Fibroblast of the aortic adventitia (primary cell): Measurements from ENCODE around the gene RTEL1. TPM values are rescaled to one million over a fixed set of nuclear protein-coding genes. Genes with fewer than 3 reads are reported as not detected.

Experiments used
- DNase-seq: peaks from one replicate; pipeline ENCODE4 v3.0.0-alpha.2; 2010; ENCODE audit warnings: low read depth
- H3K4me3 ChIP-seq: 2 replicates; pipeline ENCODE4 v1.5.1; 2011; ENCODE audit warnings: low read depth, mild to moderate bottlenecking, control low read depth, low read length, moderate library complexity
- total RNA-seq: library from RNA; depleted of rRNA; stranded (reverse); fragments of >200 nt; gene quantifications from 2 replicates; pipeline ENCODE4 v1.2.3, GENCODE V29; 2012; ENCODE audit warnings: low replicate concordance
- TF ChIP-seq, protein P1 (sequence below): IDR thresholded peaks from 2 replicates; pipeline ENCODE4 v1.5.1; 2011; ENCODE audit warnings: mild to moderate bottlenecking, low read length, control low read depth, inconsistent platforms; ENCODE audit not compliant: insufficient read depth

Gene RTEL1
- total RNA-seq, 1 donor: 17.3 TPM

DNA sequence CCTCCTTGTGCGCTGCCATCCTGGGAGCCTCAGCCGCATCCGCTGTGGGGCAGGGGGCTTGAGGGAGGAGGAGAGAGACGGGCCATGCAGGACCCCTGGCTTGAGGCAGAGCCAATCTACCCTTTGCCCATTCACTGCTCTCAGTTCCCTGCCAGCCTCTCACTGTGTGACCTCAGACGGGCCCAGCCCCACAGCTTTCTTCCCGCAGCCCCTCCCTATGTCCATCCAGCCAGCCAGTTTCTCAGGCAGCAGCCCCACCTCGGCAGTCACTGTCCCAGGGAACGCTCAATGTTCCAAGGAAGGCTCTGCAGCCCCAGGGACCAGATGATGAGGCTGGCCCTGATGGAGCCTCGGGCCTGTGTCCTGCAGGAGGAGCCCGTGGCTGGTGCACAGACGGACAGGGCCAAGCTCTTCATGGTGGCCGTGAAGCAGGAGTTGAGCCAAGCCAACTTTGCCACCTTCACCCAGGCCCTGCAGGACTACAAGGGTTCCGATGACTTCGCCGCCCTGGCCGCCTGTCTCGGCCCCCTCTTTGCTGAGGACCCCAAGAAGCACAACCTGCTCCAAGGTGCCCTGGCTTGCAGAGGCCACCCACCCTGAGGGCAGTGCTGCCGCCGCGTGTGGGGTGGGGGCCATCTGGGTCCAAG, 34.4 kb downstream of the RTEL1 start:
- H3K4me3 ChIP-seq: no peak overlapping the region
- DNase-seq: peak; percentile 13
- TF ChIP-seq, protein P1, sequence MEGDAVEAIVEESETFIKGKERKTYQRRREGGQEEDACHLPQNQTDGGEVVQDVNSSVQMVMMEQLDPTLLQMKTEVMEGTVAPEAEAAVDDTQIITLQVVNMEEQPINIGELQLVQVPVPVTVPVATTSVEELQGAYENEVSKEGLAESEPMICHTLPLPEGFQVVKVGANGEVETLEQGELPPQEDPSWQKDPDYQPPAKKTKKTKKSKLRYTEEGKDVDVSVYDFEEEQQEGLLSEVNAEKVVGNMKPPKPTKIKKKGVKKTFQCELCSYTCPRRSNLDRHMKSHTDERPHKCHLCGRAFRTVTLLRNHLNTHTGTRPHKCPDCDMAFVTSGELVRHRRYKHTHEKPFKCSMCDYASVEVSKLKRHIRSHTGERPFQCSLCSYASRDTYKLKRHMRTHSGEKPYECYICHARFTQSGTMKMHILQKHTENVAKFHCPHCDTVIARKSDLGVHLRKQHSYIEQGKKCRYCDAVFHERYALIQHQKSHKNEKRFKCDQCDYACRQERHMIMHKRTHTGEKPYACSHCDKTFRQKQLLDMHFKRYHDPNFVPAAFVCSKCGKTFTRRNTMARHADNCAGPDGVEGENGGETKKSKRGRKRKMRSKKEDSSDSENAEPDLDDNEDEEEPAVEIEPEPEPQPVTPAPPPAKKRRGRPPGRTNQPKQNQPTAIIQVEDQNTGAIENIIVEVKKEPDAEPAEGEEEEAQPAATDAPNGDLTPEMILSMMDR: peak; percentile 17

DNA sequence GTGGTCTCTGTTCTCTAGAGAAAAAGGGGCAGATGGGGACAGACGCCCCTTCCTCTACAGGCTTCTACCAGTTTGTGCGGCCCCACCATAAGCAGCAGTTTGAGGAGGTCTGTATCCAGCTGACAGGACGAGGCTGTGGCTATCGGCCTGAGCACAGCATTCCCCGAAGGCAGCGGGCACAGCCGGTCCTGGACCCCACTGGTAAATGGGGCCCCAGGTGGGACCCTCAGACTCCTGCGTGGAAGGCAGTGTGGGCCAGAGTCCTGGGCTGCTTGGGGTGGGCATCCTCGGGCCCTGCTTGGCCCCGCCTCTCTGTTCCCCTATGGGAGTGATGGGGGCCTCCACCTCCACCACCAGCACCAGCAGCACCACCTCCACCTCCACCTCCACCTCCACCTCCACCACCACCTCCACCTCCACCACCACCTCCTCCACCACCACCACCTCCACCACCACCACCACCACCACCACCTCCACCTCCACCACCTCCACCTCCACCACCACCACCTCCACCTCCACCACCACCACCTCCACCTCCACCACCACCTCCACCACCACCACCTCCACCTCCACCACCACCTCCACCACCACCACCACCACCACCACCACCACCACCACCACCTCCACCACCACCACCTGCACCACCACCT, 35.1 kb downstream of the RTEL1 start:
- no peak overlapping the region for H3K4me3 ChIP-seq
- no peak for DNase-seq
- TF ChIP-seq, protein P1: no peak

DNA sequence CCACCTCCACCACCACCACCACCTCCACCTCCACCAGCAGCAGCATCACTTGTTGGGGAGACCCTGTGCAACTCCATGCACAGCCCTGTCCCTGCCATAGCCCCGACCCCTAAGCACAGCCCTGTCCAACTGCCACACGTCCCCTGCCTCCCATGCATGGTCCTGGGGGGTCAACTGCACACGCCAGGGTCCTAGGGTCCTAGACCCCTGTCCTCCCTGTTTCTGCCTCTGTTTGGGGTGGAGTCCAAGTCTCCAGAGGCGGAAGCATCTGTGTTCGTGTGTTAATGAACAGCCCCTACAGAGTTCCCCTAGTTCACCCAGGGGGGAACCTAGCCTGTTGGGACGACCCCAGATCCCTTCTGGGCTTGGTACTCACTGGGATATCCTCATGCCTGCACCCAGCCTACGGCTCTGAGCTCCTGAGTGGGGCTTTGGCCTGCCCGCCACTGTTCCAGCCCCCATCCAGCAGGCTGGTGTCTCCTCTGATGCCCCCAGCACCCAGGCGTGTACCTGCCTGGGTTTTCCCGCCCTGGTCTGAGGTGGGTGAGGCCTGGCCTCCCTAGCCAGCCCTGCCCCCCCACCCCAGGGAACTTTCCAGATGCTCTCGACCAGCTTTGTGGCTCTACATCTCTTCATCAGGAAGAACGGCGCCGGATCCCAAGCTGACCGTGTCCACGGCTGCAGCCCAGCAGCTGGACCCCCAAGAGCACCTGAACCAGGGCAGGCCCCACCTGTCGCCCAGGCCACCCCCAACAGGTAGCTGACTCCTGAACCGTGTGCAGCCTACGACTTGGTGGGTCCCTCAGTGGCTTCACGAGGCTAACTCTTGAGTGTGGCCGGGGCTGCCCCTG, 35.8 kb downstream of the RTEL1 start:
- no peak for DNase-seq
- no peak overlapping the region for H3K4me3 ChIP-seq
- TF ChIP-seq, protein P1: no peak

DNA sequence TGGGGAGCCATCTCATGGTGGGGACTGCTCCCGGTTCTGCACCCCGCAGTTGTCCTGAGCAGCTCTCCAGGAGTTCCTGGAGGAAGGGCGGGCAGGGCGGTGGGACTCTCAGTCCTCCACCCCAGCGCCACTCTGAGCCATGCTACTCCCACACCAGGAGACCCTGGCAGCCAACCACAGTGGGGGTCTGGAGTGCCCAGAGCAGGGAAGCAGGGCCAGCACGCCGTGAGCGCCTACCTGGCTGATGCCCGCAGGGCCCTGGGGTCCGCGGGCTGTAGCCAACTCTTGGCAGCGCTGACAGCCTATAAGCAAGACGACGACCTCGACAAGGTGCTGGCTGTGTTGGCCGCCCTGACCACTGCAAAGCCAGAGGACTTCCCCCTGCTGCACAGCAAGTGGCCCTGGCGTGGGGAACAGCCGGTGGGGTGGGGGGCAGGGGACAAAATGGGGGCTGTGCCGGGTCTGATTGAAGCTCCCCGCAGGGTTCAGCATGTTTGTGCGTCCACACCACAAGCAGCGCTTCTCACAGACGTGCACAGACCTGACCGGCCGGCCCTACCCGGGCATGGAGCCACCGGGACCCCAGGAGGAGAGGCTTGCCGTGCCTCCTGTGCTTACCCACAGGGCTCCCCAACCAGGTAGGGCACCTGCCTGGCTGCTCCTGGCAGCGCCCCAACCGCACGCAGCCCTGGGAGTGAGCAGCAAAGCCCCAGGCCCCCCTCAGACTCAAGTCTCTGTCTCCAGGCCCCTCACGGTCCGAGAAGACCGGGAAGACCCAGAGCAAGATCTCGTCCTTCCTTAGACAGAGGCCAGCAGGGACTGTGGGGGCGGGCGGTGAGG, 36.7 kb downstream of the RTEL1 start:
- TF ChIP-seq, protein P1: no peak
- no peak overlapping the region for H3K4me3 ChIP-seq
- no peak for DNase-seq

DNA sequence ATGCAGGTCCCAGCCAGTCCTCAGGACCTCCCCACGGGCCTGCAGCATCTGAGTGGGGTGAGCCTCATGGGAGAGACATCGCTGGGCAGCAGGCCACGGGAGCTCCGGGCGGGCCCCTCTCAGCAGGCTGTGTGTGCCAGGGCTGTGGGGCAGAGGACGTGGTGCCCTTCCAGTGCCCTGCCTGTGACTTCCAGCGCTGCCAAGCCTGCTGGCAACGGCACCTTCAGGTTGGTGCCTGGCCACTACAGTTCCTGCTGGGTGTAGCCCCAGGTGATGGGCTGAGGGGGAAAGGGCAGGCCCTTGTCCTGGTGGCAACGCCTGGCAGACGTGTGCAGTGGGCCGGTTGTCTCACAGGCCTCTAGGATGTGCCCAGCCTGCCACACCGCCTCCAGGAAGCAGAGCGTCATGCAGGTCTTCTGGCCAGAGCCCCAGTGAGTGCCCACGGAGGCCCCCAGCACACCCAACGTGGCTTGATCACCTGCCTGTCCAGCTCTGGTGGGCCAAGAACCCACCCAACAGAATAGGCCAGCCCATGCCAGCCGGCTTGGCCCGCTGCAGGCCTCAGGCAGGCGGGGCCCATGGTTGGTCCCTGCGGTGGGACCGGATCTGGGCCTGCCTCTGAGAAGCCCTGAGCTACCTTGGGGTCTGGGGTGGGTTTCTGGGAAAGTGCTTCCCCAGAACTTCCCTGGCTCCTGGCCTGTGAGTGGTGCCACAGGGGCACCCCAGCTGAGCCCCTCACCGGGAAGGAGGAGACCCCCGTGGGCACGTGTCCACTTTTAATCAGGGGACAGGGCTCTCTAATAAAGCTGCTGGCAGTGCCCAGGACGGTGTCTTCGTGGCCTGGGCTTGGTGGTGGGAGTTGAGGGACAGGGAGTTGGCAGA, 37.6 kb downstream of the RTEL1 start:
- H3K4me3 ChIP-seq: no peak overlapping the region
- TF ChIP-seq, protein P1: no peak
- DNase-seq: no peak
